K562 (cell line): Measurements from ENCODE around the gene PILRA. TPM values are rescaled to one million over a fixed set of nuclear protein-coding genes. Genes with fewer than 3 reads are reported as not detected.
A peak's percentile ranks its signal among the peaks of the same experiment; 100 is the strongest.

Experiments used
- BACH1 ChIP-seq: fragments of 200-800 bp; sonication (Bioruptor generic); IDR thresholded peaks from 2 replicates; pipeline ENCODE4 v1.6.1; 2016; ENCODE audit warnings: missing genetic modification characterization, missing compliant biosample characterization
- BCOR ChIP-seq: fragments of 450-650 bp; IDR thresholded peaks from 2 replicates; pipeline ENCODE4 v1.6.1; 2016
- CBFA2T2 ChIP-seq: fragments of 450-650 bp; conservative IDR thresholded peaks from 2 replicates; pipeline ENCODE4 v1.6.1; 2017; ENCODE audit warnings: mild to moderate bottlenecking
- KHSRP ChIP-seq: fragments of 450-650 bp; IDR thresholded peaks from 2 replicates; pipeline ENCODE4 v1.6.1; 2017
- KLF1 ChIP-seq: fragments of 450-650 bp; IDR thresholded peaks from 2 replicates; pipeline ENCODE4 v1.6.1; 2016; ENCODE audit warnings: missing genetic modification characterization, missing compliant biosample characterization
- MAFK ChIP-seq: IDR thresholded peaks from 2 replicates; pipeline ENCODE4 v1.6.1; 2011; ENCODE audit warnings: low read length, improper control_type of control experiment
- MYBL2 ChIP-seq, 2 experiments: fragments of 450-650 bp in 1 of 2; sonication (generic) in 1 of 2; formaldehyde crosslinking in 1 of 2; IDR thresholded peaks; 2 replicates each; pipeline versions ENCODE4 v1.6.1 to v1.8.1; 2017 to 2022; ENCODE audit warnings: borderline replicate concordance in 1 of 2, inconsistent platforms in 1 of 2, low read depth in 1 of 2, mild to moderate bottlenecking in 1 of 2, missing genetic modification reagents in 1 of 2, moderate library complexity in 1 of 2
- RREB1 ChIP-seq: fragments of 250-450 bp; sonication (Bioruptor Pico); IDR thresholded peaks from 2 replicates; pipeline ENCODE4 v1.4.0; 2020
- SMAD2 ChIP-seq: fragments of 150-350 bp; IDR thresholded peaks from 2 replicates; pipeline ENCODE4 v1.6.1; 2014; ENCODE audit warnings: low read depth, mild to moderate bottlenecking, low read length
- TCF3 ChIP-seq: sonication (generic); formaldehyde crosslinking; IDR thresholded peaks from 2 replicates; pipeline ENCODE4 v1.4.0; 2020; ENCODE audit warnings: mild to moderate bottlenecking, missing genetic modification reagents
- WHSC1 ChIP-seq: IDR thresholded peaks from one replicate; pipeline ENCODE4 v1.6.1; 2012; ENCODE audit warnings: low read length, control low read depth, inconsistent platforms
- ZC3H4 ChIP-seq: sonication (generic); formaldehyde crosslinking; IDR thresholded peaks from 2 replicates; pipeline ENCODE4 v1.9.0; 2021; ENCODE audit warnings: missing genetic modification reagents, borderline replicate concordance
- ZNF133 ChIP-seq: fragments of 250-450 bp; sonication (Bioruptor Pico); IDR thresholded peaks from 2 replicates; pipeline ENCODE4 v1.4.0; 2020; ENCODE audit warnings: mild to moderate bottlenecking
- ZNF408 ChIP-seq: fragments of 250-450 bp; sonication (Bioruptor Pico); IDR thresholded peaks from 2 replicates; pipeline ENCODE4 v1.4.0; 2020; ENCODE audit warnings: low read depth, mild to moderate bottlenecking, moderate library complexity
- ZNF644 ChIP-seq: fragments of 200-800 bp; sonication (Bioruptor generic); IDR thresholded peaks from 2 replicates; pipeline ENCODE4 v1.6.1; 2016; ENCODE audit warnings: low read depth, missing genetic modification characterization, missing compliant biosample characterization
- polyA plus RNA-seq, 8 experiments: library from polyadenylated mRNA; depleted of rRNA in 4 of 8; stranded (reverse) in 5 of 8; unstranded in 3 of 8; fragments of >200 nt; fragmentation: Nextera tagmentation in 2 of 8; fragmentation: Illumina TruSeq in 1 of 8; extraction: Ambion mirVana in 2 of 8; extraction: Trizol in 1 of 8; gene quantifications; 2 replicates each; pipeline versions ENCODE4 v1.2.1 to v1.2.3, GENCODE V29; 2011 to 2014; ENCODE audit warnings: inconsistent platforms in 1 of 8, missing spikeins in 1 of 8
- total RNA-seq, 7 experiments: library from RNA; depleted of rRNA in 6 of 7; stranded (reverse); fragments of >200 nt in 6 of 7; fragmentation: Illumina TruSeq in 2 of 7; extraction: Trizol in 2 of 7; gene quantifications; 2 replicates each; pipeline versions ENCODE4 v1.2.1 to v1.2.3, GENCODE V29; 2011 to 2021; ENCODE audit warnings: low replicate concordance in 1 of 7
- TF ChIP-seq, protein P1 (sequence below): sonication (generic); formaldehyde crosslinking; IDR thresholded peaks from 2 replicates; pipeline ENCODE4 v1.8.0; 2023; ENCODE audit warnings: mild to moderate bottlenecking, missing genetic modification reagents
- TF ChIP-seq, protein P2 (sequence below): sonication (generic); formaldehyde crosslinking; IDR thresholded peaks from 2 replicates; pipeline ENCODE4 v1.8.0; 2023; ENCODE audit warnings: mild to moderate bottlenecking, missing genetic modification reagents

The PILRA gene
- total and polyA plus RNA-seq, 9 of the 15 experiments (the other 6 are each of a cell fraction or from before 2014, with no cell fraction given): 0.13 to 1.8 (median 0.62) TPM

DNA sequence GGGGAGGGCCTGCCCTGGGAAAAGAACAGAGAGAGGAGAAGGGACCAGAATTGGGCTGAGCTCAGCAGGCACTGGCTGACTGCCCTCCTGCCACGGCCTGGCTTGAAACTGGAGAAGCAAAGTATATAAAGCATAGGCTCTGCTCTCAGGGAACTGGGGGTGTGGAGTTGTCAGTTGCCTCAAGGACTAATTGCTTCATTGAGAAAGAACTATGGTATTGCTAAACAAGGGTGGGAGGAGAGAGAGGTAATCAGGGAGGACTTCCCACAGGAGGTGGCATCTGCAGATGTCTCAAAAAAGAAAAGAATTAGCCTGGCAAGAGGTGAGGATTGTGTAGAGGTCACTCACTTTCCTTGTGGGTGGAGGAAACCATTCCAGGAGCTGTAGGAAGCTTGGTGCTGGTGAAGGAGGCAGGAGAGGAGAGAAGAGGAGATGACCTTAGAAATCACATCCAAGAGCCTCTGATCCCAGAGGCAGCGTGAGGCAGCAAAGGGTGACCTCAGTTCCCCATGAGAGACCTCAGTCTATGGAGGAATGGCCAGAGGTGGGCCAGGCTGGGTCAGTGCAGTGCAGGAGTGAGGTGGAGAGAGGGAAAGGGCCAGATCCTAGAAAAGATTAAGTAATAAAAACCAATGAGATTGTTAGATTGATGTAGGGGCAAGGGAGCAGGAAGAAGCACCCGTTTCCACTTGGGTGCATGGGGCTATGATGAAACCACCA lies 13.0 kb upstream of the PILRA start (continued):
- TF ChIP-seq WHSC1 (no peak), KLF1 (tag) (no peak), ZNF644 (no peak), ZNF133 (CRISPR knock-in tag) (no peak), ZNF408 (CRISPR knock-in tag) (no peak), CBFA2T2 (no peak), MAFK (no peak), BACH1 (tag) (no peak), MYBL2 (IDR thresholded peaks at IDR 0.05; ENCODE audit: low read depth) (no peak), MYBL2 (CRISPR knock-in tag; IDR thresholded peaks at IDR 0.05; ENCODE audit: borderline replicate concordance) (no peak), TCF3 (CRISPR knock-in tag) (no peak), KHSRP (no peak), BCOR (0 out of 2 replicates have a peak, but pooled peaks have one; percentile 45), ZC3H4 (no peak), RREB1 (CRISPR knock-in tag) (no peak), SMAD2 (no peak)
- TF ChIP-seq, protein P1, sequence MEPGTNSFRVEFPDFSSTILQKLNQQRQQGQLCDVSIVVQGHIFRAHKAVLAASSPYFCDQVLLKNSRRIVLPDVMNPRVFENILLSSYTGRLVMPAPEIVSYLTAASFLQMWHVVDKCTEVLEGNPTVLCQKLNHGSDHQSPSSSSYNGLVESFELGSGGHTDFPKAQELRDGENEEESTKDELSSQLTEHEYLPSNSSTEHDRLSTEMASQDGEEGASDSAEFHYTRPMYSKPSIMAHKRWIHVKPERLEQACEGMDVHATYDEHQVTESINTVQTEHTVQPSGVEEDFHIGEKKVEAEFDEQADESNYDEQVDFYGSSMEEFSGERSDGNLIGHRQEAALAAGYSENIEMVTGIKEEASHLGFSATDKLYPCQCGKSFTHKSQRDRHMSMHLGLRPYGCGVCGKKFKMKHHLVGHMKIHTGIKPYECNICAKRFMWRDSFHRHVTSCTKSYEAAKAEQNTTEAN (CRISPR knock-in tag): no peak
- TF ChIP-seq, protein P2, sequence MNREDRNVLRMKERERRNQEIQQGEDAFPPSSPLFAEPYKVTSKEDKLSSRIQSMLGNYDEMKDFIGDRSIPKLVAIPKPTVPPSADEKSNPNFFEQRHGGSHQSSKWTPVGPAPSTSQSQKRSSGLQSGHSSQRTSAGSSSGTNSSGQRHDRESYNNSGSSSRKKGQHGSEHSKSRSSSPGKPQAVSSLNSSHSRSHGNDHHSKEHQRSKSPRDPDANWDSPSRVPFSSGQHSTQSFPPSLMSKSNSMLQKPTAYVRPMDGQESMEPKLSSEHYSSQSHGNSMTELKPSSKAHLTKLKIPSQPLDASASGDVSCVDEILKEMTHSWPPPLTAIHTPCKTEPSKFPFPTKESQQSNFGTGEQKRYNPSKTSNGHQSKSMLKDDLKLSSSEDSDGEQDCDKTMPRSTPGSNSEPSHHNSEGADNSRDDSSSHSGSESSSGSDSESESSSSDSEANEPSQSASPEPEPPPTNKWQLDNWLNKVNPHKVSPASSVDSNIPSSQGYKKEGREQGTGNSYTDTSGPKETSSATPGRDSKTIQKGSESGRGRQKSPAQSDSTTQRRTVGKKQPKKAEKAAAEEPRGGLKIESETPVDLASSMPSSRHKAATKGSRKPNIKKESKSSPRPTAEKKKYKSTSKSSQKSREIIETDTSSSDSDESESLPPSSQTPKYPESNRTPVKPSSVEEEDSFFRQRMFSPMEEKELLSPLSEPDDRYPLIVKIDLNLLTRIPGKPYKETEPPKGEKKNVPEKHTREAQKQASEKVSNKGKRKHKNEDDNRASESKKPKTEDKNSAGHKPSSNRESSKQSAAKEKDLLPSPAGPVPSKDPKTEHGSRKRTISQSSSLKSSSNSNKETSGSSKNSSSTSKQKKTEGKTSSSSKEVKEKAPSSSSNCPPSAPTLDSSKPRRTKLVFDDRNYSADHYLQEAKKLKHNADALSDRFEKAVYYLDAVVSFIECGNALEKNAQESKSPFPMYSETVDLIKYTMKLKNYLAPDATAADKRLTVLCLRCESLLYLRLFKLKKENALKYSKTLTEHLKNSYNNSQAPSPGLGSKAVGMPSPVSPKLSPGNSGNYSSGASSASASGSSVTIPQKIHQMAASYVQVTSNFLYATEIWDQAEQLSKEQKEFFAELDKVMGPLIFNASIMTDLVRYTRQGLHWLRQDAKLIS: no peak
